Ascending aorta (tissue), 2 donors: ENCODE results near the gene EEF1AKMT1. TPM values are rescaled to one million over a fixed set of nuclear protein-coding genes. Genes with fewer than 3 reads are reported as not detected.

ENCODE experiments used
- DNase-seq, 2 donors: peaks; one replicate each; pipeline ENCODE4 v3.0.0-alpha.2; 2019; ENCODE audit warnings: low spot score in 2 of 2
- H3K27ac ChIP-seq, 2 donors: fragments of 200-600 bp; sonication (generic); one replicate each; pipeline ENCODE4 v1.5.1; 2016 to 2017; ENCODE audit warnings: mild to moderate bottlenecking in 1 of 2
- H3K27me3 ChIP-seq: fragments of 200-600 bp; sonication (generic); one replicate; pipeline ENCODE4 v1.5.1; 2017
- H3K36me3 ChIP-seq, 2 donors: fragments of 200-600 bp; sonication (generic); one replicate each; pipeline ENCODE4 v1.5.1; 2016
- H3K4me1 ChIP-seq, 2 donors: fragments of 200-600 bp; sonication (generic); one replicate each; pipeline ENCODE4 v1.5.1; 2016 to 2017; ENCODE audit warnings: mild to moderate bottlenecking in 1 of 2
- H3K4me3 ChIP-seq, 2 donors: fragments of 200-600 bp; sonication (generic); one replicate each; pipeline ENCODE4 v1.5.1; 2016 to 2017; ENCODE audit warnings: mild to moderate bottlenecking in 1 of 2
- H3K9me3 ChIP-seq, 2 donors: fragments of 200-600 bp; sonication (generic); one replicate each; pipeline ENCODE4 v1.5.1; 2016
- intact Hi-C: fragments of 100-400 bp; cut with DNase I; formaldehyde crosslinking; loops from one replicate; pipeline ENCODE4 v1.15.1; 2023
- total RNA-seq: library from RNA; depleted of rRNA; stranded (reverse); fragments of >200 nt; gene quantifications from one replicate; pipeline ENCODE4 v1.1.0, GENCODE V29; 2016
- TF ChIP-seq, protein P1 (sequence below), 3 experiments: fragments of 200-600 bp in 2 of 3; fragments of 450-650 bp in 1 of 3; sonication (generic) in 2 of 3; IDR thresholded peaks; one replicate each; pipeline ENCODE4 v1.5.1; 2016 to 2019; ENCODE audit warnings: antibody characterized with exemption in 3 of 3, mild to moderate bottlenecking in 1 of 3, moderate library complexity in 1 of 3

EEF1AKMT1 gene
- total RNA-seq, 1 donor from 2014 or later: not detected

DNA sequence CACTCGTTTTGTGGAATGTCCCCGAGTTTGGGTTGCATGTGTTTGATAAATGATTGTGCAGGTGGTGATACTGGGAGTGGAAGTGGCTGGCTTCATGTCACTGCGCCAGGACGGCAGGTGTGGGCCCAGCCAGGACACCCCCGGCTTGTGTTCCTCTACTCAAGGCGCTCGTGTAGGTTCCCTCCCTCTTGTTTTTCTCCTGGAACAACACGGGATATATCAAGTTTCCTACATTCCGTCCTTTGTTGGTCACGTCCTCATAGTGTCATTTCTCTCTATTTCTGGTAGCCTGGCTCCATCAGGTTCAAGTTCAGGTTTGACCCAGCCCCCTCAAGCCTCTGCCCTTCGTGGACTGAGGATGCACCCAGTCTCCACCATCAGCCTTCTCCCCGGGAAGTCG is 54.0 kb downstream of the EEF1AKMT1 start:
- intact Hi-C loops: loop anchor here (10.0 kb wide), 2 partner anchors 225 to 355 kb away; no protein-coding TSS in a partner anchor
- DNase-seq: no peak
- Histone ChIP-seq H3K9me3 (no peaks in the 10 kb centered on the region), H3K36me3 (no peaks in the 10 kb centered on the region), H3K4me1 (peaks cover 0 to 11% of the 10 kb centered on the region in 2 donors), H3K4me3 (no peak overlapping the region), H3K27ac (no peak overlapping the region), H3K27me3 (no peaks in the 10 kb centered on the region)
- TF ChIP-seq, protein P1, sequence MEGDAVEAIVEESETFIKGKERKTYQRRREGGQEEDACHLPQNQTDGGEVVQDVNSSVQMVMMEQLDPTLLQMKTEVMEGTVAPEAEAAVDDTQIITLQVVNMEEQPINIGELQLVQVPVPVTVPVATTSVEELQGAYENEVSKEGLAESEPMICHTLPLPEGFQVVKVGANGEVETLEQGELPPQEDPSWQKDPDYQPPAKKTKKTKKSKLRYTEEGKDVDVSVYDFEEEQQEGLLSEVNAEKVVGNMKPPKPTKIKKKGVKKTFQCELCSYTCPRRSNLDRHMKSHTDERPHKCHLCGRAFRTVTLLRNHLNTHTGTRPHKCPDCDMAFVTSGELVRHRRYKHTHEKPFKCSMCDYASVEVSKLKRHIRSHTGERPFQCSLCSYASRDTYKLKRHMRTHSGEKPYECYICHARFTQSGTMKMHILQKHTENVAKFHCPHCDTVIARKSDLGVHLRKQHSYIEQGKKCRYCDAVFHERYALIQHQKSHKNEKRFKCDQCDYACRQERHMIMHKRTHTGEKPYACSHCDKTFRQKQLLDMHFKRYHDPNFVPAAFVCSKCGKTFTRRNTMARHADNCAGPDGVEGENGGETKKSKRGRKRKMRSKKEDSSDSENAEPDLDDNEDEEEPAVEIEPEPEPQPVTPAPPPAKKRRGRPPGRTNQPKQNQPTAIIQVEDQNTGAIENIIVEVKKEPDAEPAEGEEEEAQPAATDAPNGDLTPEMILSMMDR (IDR thresholded peaks at IDR 0.05): no peak

DNA sequence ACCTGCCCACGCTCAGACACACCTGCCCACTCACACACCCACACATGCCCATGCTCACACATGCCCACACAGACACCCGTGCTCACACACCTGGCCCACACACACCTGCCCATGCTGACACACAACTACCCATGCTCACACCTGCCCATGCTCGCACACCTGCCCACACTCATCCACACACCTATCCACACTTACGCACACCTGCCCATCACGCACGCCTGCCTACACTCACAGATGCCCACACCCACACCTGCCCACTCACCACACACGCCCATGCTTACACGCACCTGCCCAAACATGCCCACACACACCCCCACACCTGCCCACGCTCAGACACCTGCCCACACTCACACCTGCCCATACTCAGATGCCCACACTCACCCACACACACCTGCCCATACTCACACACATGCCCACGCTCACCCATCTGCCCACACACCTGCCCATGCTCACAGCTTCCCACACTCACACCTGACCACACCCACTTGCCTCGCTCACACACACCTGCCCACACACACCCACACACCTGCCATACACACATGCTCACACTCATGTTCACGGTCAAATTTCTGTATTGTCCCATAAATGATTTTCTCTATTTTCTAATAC is 54.7 kb downstream of the EEF1AKMT1 start:
- DNase-seq: no peak
- Histone ChIP-seq H3K4me3 (no peak overlapping the region), H3K36me3 (no peaks in the 10 kb centered on the region), H3K27me3 (no peaks in the 10 kb centered on the region), H3K9me3 (no peaks in the 10 kb centered on the region), H3K27ac (no peak overlapping the region), H3K4me1 (peaks cover 0 to 18% of the 10 kb centered on the region in 2 donors)
- TF ChIP-seq, protein P1 (IDR thresholded peaks at IDR 0.05): no peak
- intact Hi-C loops: loop anchor here (10.0 kb wide), 2 partner anchors 224 to 356 kb away; no protein-coding TSS in a partner anchor

DNA sequence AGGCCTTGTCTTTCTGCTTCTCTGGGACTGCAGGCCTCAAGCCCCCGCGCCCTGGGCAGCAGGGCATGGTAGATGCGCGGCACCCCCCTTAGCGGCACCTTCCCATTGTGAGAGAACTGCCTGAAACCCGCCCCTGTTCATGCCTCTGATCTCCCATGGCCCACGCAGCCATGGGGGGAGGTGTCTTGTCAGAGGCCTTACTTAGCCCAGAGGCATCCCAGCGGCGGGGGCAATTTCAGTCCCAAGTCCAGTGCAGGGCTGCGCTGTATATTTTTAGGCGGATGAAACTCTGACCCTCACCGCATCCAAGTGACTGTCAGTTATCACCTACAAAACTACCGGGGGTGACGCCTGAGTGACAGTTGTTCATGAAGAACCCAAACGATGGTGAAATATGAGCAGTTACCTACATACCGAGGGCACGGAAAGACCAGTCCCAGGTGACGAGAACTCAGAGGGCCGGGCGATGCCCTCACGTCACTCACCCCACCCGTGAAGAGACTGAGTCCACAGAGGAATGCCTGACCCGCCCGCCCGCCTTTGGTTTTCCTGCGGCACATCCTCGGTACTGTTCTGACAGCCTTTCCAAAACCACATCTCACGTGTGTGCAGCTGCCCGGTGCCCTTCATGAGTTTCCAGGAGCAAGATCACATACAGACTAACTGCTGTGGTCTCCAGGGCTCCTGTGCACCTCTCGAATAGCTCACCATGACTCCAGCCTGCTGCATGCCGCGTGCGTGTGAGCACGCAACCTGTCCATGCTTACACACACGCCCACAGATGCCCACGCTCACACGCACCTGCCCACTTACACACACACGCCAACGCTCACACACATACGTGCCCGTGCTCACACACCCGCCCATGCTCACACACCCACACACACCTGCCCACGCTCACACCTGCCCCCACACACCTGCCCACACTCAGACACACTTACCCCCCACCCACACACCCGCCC is 55.9 kb downstream of the EEF1AKMT1 start:
- intact Hi-C loops: loop anchor here (10.0 kb wide), 2 partner anchors 223 to 357 kb away; no protein-coding TSS in a partner anchor
- Histone ChIP-seq H3K36me3 (no peaks in the 10 kb centered on the region), H3K4me3 (no peak overlapping the region), H3K27ac (no peak overlapping the region), H3K4me1 (peaks cover 1 to 30% of the 10 kb centered on the region in 2 donors), H3K27me3 (no peaks in the 10 kb centered on the region), H3K9me3 (no peaks in the 10 kb centered on the region)
- DNase-seq: no peak
- TF ChIP-seq, protein P1 (IDR thresholded peaks at IDR 0.05): no peak

DNA sequence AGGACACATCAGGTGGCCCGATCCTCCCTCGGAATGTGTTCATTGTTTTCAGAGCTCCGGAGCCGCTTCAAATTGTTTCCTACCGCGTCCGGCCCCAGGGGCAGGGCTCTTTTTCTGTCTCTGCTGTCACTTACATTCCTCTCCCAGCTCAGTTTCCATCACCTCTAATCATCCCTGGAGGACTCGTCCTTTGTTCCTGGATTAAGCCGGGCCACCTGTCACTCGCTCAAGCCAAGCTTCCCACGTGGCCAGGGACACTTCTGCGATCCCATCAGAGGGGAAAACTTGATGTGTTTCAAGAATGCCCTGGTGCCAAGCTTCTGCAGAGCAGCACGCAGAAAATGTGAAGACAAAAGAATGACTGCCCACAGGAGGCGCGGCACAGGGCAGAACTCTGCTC is 56.8 kb downstream of the EEF1AKMT1 start:
- Histone ChIP-seq H3K27me3 (no peaks in the 10 kb centered on the region), H3K4me3 (no peak overlapping the region), H3K9me3 (no peaks in the 10 kb centered on the region), H3K4me1 (peaks cover 3 to 29% of the 10 kb centered on the region in 2 donors), H3K27ac (no peak overlapping the region), H3K36me3 (no peaks in the 10 kb centered on the region)
- DNase-seq: no peak
- intact Hi-C loops: loop anchor here (10.0 kb wide), 2 partner anchors 222 to 358 kb away; no protein-coding TSS in a partner anchor
- TF ChIP-seq, protein P1 (IDR thresholded peaks at IDR 0.05): no peak

DNA sequence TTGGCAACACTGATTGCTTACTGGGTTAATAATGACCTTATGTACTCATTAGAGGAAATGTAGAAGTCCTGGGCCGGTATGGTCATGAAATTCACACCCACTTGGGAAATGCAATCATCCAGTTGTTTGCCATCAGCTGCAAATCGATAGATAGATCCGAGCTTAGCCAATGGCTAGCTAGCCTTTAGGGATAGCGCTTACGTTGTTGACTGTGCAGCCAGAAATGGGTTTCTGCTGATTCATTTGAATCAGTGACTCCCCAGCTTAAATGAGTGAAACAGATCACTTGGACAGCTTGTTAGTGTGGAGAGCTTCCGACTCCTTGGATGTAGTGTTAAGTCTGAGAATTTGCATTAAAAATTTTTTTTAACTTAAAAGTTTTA is 58.4 kb downstream of the EEF1AKMT1 start:
- H3K27ac ChIP-seq: peak overlapping the region in 1 of 2 donors; percentile 74
- DNase-seq: no peak
- intact Hi-C loops: loop anchor here (2.0 to 10.0 kb wide), 3 partner anchors 57 to 359 kb away; partner anchors contain the start of gene EEF1AKMT1
- TF ChIP-seq, protein P1 (IDR thresholded peaks at IDR 0.05): no peak
- peaks cover 3 to 20% of the 10 kb centered on the region in 2 donors for H3K4me1 ChIP-seq
- H3K36me3 ChIP-seq: no peaks in the 10 kb centered on the region
- no peaks in the 10 kb centered on the region for H3K27me3 ChIP-seq
- no peaks in the 10 kb centered on the region for H3K9me3 ChIP-seq
- no peak overlapping the region for H3K4me3 ChIP-seq
